IMR-90 (cell line): Measurements from ENCODE around the gene THEM5.

Source experiments
- CTCF ChIP-seq: conservative IDR thresholded peaks from 2 replicates; pipeline ENCODE4 v1.5.1; 2012; ENCODE audit warnings: mild to moderate bottlenecking, low read depth, low read length, improper control_type of control experiment
- POLR2A ChIP-seq: IDR thresholded peaks from 2 replicates; pipeline ENCODE4 v1.6.1; 2012; ENCODE audit warnings: mild to moderate bottlenecking, low read depth, low read length
- RAD21 ChIP-seq: IDR thresholded peaks from 2 replicates; pipeline ENCODE4 v1.6.1; 2012; ENCODE audit warnings: low read length, improper control_type of control experiment

GRCh38 chr1:151801310-151801820 lies 52.1 kb downstream of the THEM5 start:
- TF ChIP-seq POLR2A (no peak), CTCF (no peak), RAD21 (no peak)
